NCI-H128 (cell line): ENCODE results near the gene GCC1.

ENCODE experiments used
- DNase-seq: peaks from one replicate; lab custom pipeline; 2025; ENCODE audit not compliant: unreplicated experiment; lab: John Stamatoyannopoulos, UW

Gene GCC1

DNA sequence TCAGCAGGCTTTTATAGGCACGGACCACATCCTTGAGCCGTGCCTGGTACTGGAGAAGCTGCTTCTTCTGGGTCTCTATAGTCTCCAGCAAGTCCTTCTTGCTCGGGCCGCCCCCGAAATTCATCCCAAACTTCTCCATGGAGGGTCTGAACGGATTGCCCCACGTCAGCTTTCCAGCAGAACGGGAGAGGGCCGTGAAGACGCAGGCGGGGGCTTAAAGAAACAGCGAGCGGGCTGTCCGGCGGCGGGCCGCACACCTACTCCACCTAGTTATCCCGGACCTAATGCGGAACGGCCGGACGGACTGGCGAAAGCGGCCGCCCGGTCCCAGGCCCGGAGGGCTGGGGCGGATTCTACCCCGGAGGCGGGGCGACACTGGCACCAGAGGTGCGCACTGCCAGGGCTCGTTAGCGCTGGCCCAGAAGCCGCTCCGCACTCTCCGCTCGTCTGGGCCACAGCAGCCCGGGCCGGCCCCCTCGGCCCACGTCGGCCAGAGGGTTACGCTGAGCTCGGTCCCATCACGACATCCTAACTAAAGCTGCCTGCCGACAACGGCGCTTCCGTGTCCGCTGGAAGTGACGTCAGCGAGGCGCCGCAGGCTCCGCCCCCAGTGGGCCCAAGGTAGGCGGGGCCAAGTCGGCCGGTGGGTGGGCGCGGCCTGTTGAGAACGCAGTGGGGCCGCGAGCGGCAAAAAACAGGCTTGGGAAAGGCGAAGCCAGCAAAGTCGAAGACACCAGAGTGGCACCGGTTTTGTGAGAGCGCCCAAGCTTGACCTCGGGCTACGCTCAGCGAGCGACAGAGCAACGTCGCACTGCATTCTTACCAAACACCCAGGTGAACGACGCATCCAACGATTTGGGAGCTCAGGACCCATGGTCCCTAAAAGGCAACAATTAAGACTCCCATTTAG is at the start of gene GCC1:
Gene GCC1, minus strand, starts transcription at position 553 of the 910 bp plus-strand sequence. Its CDS starts 414 bp downstream, at position 139.
- DNase-seq = peak; percentile 61

DNA sequence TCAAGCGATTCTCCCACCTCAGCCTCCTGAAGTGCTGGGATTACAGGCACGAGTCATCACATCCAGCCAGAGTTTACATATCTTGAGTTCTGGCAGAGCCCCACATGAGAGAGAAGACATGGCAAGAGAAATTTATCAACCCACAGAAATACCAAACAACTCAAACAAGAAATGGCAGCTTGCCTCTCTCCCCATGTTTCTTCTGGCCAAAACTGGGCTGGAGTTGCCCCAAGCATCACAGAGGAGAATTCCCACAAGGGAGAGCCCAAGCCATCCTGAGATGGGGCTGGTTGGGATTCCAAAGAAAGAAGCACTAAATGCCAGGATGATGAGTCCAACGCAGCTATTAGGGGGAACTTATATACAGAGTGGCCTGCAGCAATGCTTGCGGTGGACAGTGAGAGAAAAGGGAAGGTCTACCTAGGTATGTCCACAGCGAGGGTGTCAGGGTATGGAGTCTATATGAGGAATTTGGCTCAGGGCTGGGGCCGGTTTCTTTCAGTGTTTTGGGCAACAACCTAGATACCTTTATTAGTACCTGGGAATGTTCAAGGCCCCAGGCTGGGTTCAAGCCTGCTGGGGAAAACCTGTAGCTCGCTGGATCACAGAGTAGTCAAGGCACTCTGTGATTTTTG is 47.0 kb upstream of the GCC1 start:
- DNase-seq = no peak

- DNase-seq = no peak
These were observed 44.0 kb upstream of the GCC1 start for GRCh38 chr7:127629268-127629854.

DNA sequence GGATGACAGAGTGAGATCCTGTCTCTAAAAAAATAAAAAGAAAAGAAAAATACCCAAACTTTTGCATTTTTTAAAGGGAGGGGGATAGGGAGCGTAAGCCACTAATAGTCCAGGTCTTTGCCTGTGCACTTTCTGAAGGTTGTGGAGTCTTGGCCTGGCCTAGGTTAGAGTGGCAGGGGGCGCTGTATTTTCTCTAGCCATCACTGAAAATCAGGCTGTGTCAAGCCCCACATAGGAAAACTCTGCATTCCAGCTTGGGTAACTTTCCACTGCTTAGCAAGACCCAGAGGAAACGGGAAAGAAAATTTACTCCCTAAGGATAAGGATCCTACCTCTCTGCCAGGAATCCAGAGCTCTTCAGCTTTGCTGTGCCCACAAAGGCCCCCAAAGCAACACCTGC is 43.0 kb upstream of the GCC1 start:
- DNase-seq = no peak

DNA sequence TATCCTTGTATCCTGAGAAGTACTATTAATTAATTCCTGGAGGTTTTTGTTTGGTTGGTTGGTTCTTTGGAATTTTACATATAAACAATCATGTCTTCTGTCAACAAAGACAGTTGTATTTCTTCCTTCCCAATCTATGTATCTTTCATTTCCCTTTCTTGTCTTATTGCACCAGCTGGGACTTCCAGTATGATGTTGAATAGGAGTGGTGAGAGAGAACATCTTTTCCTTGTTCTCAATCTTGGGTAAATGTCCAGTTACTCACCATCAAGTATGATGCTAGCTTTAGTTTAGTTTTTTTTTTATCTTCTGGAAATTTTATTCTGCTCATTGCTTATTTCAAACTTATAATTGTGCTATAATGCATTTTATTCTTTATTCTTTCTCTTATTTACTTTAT is 39.9 kb upstream of the GCC1 start:
- DNase-seq = no peak

- DNase-seq = no peak
These were observed 35.2 kb upstream of the GCC1 start for GRCh38 chr7:127620406-127621233.

- DNase-seq = no peak
These were observed 34.4 kb upstream of the GCC1 start for GRCh38 chr7:127619681-127620405.

GRCh38 chr7:127618775-127619174 is 33.4 kb upstream of the GCC1 start:
- no peak for DNase-seq

- no peak for DNase-seq
These were observed 32.6 kb upstream of the GCC1 start, which contains the start of gene PAX4 for GRCh38 chr7:127618042-127618441. TSS of gene PAX4 (minus strand) at chr7:127618142. CDS start at chr7:127615928, 2,214 bp downstream.

GRCh38 chr7:127616724-127617123 is 31.3 kb upstream of the GCC1 start:
- DNase-seq = no peak

DNA sequence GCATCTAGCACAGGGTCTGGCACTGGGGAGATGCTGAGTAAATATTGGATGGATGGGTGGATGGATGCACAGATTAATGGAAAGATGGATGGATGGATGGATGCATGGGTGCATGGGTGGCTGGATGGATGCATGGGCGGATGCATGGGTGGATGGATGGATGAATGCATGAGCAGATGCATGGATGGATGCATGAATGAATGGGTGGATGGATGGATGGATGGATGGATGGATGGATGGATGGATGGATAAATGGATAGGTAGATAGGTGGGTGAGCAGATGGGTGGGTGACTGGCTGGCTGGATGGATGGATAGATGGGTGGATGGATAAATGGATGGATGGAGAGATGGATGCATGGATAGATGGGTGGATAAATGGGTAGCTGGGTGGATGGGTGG is 26.9 kb upstream of the GCC1 start:
- no peak for DNase-seq

GRCh38 chr7:127609297-127609696 is 23.9 kb upstream of the GCC1 start:
- DNase-seq = no peak

GRCh38 chr7:127608446-127608845 is 23.1 kb upstream of the GCC1 start:
- no peak for DNase-seq

DNA sequence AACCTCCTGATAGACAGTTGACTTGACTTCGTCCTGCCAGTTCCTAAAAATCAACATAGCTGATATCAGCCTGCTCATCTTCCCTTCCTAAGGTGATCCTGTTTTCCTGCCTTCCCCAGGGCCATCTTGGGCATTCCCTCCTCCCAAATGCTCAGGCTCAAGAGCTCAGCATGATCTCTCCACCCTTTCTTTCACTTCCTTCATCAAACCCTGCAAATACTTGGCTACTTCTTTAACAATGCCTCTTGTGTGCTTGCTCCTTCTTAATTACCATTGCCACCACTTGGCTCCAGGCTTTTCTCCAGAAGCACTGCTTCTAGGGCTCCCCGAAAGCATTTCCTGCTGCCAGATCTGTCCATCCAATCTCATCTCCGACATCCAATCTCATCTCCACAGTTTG is 15.5 kb upstream of the GCC1 start:
- DNase-seq = no peak

DNA sequence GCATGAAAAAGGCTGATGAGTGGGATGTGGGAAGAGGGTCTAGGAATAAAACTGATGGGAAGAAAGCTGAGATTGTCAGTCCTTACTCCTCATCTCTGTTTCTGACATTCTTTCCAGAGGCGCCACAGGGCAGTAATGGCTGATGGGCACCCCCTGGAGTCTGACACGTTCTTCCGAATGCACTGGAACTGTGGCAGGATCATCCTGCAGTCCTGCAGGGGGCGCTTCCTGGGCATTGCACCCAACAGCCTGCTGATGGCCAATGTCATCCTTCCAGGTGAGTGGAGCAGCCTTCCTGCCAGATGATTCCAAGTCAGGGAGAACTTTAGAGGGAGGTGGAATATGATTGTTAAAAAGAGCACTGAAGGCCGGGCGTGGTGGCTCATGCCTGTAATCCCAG is 12.9 kb upstream of the GCC1 start:
- no peak for DNase-seq

- no peak for DNase-seq
These were observed 10.3 kb upstream of the GCC1 start for GRCh38 chr7:127595737-127596136.

- DNase-seq = no peak
These were observed 9.1 kb upstream of the GCC1 start for GRCh38 chr7:127594490-127594889.

DNA sequence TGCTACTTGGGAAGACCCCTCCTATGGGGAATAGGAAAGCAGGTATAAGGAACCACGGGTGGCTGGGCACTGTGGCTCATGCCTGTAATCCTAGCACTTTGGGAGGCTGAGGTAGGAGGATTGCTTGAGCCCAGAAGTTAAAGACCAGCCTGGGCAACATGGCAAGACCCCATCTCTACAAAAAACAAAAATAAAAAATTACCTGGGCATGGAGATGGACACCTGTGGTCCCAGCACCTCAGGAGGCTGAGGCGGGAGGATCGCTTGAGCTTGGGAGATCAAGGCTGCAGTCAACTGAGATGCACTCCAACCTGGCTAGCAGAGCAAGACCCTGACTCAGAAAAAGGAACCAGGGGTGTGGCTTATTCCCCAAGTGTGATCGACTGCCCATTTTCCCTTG is 7.2 kb upstream of the GCC1 start:
- DNase-seq = no peak

DNA sequence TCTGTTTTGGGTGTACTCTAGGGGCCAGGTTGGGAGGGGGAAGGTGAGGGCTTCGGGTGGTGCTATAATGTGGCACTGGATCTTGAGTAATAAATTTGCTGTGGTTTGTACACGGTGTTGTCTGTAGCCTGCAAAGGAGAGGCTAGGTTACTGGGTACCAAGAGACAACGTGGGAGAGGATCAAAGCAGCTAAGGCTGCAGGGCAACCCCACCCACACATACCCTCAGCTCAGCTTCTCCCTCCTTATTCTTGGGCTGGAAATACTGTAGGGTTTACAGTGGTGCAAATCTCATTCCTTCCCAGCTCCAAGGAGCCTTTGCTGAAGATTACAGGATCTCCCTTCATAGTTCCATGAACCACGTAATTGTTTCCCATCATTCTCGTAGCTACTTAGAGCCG is 6.2 kb upstream of the GCC1 start:
- no peak for DNase-seq

GRCh38 chr7:127591189-127591588 is 5.8 kb upstream of the GCC1 start:
- no peak for DNase-seq
